Measurements from ENCODE around the gene PSMB5.

PSMB5 gene

DNA sequence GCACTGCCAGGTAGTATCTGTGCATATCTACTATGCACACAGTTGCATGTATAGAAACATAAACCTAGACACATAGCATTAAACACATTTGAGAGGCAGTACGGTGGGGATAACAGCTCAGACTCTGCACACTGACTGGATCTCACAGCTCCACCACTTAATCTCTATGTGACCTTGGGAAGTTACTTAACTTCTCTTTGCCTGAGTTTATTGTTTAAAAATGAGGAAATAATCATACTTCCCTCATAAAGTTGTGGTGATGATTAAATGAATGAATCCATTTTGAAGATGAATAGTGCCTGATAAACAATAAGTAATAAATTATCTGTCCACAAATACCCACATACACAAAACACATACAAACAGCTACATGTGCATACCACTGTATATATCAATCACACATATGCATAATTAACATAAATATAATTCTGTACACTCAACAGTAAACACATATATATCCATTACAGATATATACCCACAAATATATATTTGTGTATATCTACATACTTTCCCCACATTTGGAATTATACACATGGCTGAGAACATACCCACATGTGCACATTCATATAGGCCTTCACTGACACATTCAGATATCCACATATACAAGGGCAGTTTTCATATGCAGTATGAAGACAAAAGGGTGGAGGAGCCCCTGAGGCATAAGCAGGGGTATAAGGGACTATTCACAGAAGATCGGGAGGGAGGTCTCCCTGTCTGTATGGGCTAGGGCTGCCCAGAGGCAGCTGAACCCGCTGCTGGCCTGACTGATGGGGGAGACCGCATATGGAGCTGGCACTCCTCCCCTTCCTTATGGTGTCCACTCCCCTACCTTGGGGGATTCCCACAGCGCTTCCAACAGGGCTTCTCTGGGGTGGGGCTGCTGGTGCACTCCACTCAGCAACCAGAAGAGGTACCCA is 16.7 kb upstream of the PSMB5 start:
- Histone ChIP-seq H3K36me3 (ENCODE audit: insufficient read depth, low read length) (peaks cover 22% of the 10 kb centered on the region), H3K4me3 (ENCODE audit: low read length) (no peak overlapping the region), H3K4me1 (ENCODE audit: insufficient read depth, low read length) (peaks cover 4% of the 10 kb centered on the region), H3K9ac (ENCODE audit: low read depth, low read length) (no peak overlapping the region), H3K27me3 (ENCODE audit: insufficient read depth, low read length) (no peaks in the 10 kb centered on the region), H3K9me3 (ENCODE audit: insufficient read depth, low read depth, low read length) (no peaks in the 10 kb centered on the region), H3K27ac (ENCODE audit: low read depth, low read length) (no peak overlapping the region)
- 84% methylated on average over 5 of the region's 5 CpGs for WGBS

DNA sequence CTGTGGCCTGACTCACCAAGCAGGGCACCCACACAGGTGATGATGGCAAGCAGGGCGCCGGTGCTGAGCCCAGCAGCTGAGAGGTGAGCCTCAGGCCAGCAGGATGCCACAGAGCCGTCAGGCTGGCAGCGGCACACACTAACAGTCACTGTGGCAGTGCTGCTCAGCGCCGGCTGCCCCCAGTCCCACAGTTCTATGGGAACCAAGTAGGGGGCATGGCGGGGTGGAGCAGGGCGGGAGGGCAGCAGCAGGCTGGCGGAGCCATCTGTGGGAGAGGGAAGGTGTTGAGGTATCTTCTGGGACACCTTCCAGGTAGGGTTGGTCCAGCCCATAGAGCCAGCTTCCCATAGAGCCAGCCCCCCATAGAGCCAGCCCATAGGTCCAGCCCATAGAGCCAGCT is 14.3 kb upstream of the PSMB5 start:
- no peaks in the 10 kb centered on the region for H3K9me3 ChIP-seq (ENCODE audit: insufficient read depth, low read depth, low read length)
- WGBS, result 92% methylated on average over 7 of the region's 9 CpGs
- H3K36me3 ChIP-seq (ENCODE audit: insufficient read depth, low read length), result peaks cover 18% of the 10 kb centered on the region
- no peak overlapping the region for H3K9ac ChIP-seq (ENCODE audit: low read depth, low read length)
- no peak overlapping the region for H3K27ac ChIP-seq (ENCODE audit: low read depth, low read length)
- H3K27me3 ChIP-seq (ENCODE audit: insufficient read depth, low read length), result no peaks in the 10 kb centered on the region
- no peaks in the 10 kb centered on the region for H3K4me1 ChIP-seq (ENCODE audit: insufficient read depth, low read length)
- H3K4me3 ChIP-seq (ENCODE audit: low read length), result no peak overlapping the region

GRCh38 chr14:23047751-23048693 is 13.3 kb upstream of the PSMB5 start:
- Histone ChIP-seq H3K36me3 (ENCODE audit: insufficient read depth, low read length) (peaks cover 12% of the 10 kb centered on the region), H3K4me3 (ENCODE audit: low read length) (no peak overlapping the region), H3K4me1 (ENCODE audit: insufficient read depth, low read length) (no peaks in the 10 kb centered on the region), H3K27me3 (ENCODE audit: insufficient read depth, low read length) (no peaks in the 10 kb centered on the region), H3K9me3 (ENCODE audit: insufficient read depth, low read depth, low read length) (no peaks in the 10 kb centered on the region), H3K9ac (ENCODE audit: low read depth, low read length) (no peak overlapping the region), H3K27ac (ENCODE audit: low read depth, low read length) (no peak overlapping the region)
- WGBS, result 96% methylated on average over 85 of the region's 85 CpGs

DNA sequence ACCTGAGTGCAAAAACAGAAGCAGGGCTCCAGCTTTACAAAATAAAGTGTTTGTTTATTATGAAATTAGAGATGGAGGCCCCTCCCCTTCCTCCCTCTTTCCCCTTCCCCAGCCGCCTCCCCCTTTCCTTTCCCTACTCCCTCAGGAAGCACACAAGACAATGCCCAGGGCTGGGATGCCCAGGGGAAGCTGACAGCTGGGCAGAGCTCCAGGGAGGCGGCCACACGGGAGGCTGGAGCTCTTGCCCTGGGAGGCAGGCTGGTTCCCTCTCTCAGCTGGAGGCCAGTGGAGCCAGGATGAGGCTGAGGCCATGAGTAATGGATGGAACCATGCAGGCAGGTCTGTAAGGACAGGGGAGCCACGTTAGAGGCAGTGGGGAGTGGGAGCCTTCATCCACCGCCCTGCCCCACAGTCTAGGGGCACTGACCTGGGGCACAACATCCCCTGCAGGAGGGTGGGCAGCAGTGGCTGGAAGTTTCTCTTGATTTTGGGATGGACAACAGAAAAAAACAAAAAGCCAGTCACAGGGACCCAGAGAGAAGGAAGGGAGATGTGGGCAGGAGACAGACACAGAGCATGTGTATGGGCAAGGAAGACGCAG is 12.4 kb upstream of the PSMB5 start:
- Histone ChIP-seq H3K9ac (ENCODE audit: low read depth, low read length) (no peak overlapping the region), H3K9me3 (ENCODE audit: insufficient read depth, low read depth, low read length) (no peaks in the 10 kb centered on the region), H3K4me3 (ENCODE audit: low read length) (no peak overlapping the region), H3K27me3 (ENCODE audit: insufficient read depth, low read length) (no peaks in the 10 kb centered on the region), H3K27ac (ENCODE audit: low read depth, low read length) (no peak overlapping the region), H3K4me1 (ENCODE audit: insufficient read depth, low read length) (no peaks in the 10 kb centered on the region), H3K36me3 (ENCODE audit: insufficient read depth, low read length) (peaks cover 6% of the 10 kb centered on the region; the same call in 1 of the 2 replicates)
- WGBS, result 84% methylated on average over 6 of the region's 6 CpGs

- Histone ChIP-seq H3K4me1 (ENCODE audit: insufficient read depth, low read length) (no peaks in the 10 kb centered on the region), H3K9ac (ENCODE audit: low read depth, low read length) (no peak overlapping the region), H3K4me3 (ENCODE audit: low read length) (no peak overlapping the region), H3K27me3 (ENCODE audit: insufficient read depth, low read length) (no peaks in the 10 kb centered on the region), H3K36me3 (ENCODE audit: insufficient read depth, low read length) (peaks cover 2% of the 10 kb centered on the region; the same call in 1 of the 2 replicates), H3K27ac (ENCODE audit: low read depth, low read length) (no peak overlapping the region), H3K9me3 (ENCODE audit: insufficient read depth, low read depth, low read length) (no peaks in the 10 kb centered on the region)
- WGBS, result 90% methylated on average over 13 of the region's 13 CpGs
These were observed 11.0 kb upstream of the PSMB5 start for GRCh38 chr14:23045419-23046357.

DNA sequence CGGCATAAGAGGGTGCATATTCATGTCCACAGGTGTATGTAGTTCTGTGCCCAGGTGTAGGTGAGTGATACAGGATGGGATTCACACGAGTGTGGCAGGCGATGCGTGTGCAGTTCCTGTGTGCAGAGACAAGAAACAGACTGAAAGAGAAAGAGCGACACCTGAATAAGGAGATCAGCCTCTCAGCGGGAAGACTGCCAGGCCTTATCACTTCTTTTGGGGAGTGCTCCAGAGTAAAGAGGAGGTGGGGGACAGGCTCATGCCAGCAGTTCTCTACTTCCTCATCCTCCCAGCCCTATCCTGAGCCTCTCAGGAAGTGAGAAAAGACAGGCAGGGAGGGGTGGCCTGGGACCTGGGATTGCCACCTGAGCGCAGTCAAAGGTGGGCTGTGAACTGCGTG is 10.1 kb upstream of the PSMB5 start:
- 92% methylated on average over 8 of the region's 8 CpGs for WGBS
- Histone ChIP-seq H3K27ac (ENCODE audit: low read depth, low read length) (no peak overlapping the region), H3K4me1 (ENCODE audit: insufficient read depth, low read length) (no peaks in the 10 kb centered on the region), H3K9me3 (ENCODE audit: insufficient read depth, low read depth, low read length) (no peaks in the 10 kb centered on the region), H3K27me3 (ENCODE audit: insufficient read depth, low read length) (no peaks in the 10 kb centered on the region), H3K36me3 (ENCODE audit: insufficient read depth, low read length) (no peaks in the 10 kb centered on the region), H3K9ac (ENCODE audit: low read depth, low read length) (no peak overlapping the region), H3K4me3 (ENCODE audit: low read length) (no peak overlapping the region)

DNA sequence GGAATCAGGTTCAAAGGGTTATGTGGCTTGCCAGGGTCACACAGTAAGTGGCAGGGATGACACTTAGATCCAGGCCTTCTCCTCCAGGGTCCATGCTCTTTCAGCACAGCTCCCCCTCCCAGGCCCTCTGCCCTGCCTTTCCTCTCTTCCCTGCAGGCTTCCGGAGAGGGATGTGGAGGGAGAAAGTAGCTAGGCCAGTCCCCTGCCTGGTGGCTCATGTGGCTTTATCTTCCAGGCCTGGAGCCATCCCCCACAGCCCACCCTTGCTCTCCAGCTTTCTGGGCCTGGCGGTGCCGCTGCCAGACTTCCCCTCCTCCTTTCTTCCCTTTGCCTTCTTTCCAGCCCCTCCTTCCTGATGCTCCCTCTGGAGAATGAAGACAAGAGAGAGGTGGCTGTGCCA is 9.1 kb upstream of the PSMB5 start:
- Histone ChIP-seq H3K9me3 (ENCODE audit: insufficient read depth, low read depth, low read length) (no peaks in the 10 kb centered on the region), H3K27me3 (ENCODE audit: insufficient read depth, low read length) (no peaks in the 10 kb centered on the region), H3K36me3 (ENCODE audit: insufficient read depth, low read length) (no peaks in the 10 kb centered on the region), H3K27ac (ENCODE audit: low read depth, low read length) (no peak overlapping the region), H3K9ac (ENCODE audit: low read depth, low read length) (no peak overlapping the region), H3K4me1 (ENCODE audit: insufficient read depth, low read length) (no peaks in the 10 kb centered on the region), H3K4me3 (ENCODE audit: low read length) (no peak overlapping the region)
- WGBS, result 65% methylated on average over 3 of the region's 3 CpGs

GRCh38 chr14:23043145-23043544 is 8.4 kb upstream of the PSMB5 start:
- WGBS, result 93% methylated on average over 6 of the region's 6 CpGs
- Histone ChIP-seq H3K9me3 (ENCODE audit: insufficient read depth, low read depth, low read length) (no peaks in the 10 kb centered on the region), H3K27ac (ENCODE audit: low read depth, low read length) (no peak overlapping the region)

DNA sequence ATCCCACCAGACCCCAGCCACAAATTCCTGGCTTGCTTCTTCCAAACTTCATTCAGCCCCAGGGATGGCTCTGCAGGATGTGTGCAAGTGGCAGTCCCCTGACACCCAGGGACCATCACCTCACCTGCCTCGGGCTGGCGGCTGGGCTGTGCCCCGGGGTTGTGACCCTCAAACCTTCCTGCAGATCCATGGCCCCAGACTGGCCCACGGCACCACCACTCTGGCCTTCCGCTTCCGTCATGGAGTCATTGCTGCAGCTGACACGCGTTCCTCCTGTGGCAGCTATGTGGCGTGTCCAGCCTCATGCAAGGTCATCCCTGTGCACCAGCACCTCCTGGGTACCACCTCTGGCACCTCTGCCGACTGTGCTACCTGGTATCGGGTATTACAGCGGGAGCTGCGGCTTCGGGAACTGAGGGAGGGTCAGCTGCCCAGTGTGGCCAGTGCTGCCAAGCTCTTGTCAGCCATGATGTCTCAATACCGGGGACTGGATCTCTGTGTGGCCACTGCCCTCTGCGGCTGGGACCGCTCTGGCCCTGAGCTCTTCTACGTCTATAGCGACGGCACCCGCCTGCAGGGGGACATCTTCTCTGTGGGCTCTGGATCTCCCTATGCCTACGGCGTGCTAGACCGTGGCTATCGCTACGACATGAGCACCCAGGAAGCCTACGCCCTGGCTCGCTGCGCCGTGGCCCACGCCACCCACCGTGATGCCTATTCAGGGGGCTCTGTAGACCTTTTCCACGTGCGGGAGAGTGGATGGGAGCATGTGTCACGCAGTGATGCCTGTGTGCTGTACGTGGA is 7.7 kb upstream of the PSMB5 start, which contains the start of gene PSMB11:
TSS of gene PSMB11 (plus strand) at position 51 of the 804 bp plus-strand sequence. CDS start at position 65, 14 bp downstream.
- H3K27ac ChIP-seq (ENCODE audit: low read depth, low read length), result no peak within 1 kb of the TSS
- no peak within 1 kb of the TSS for H3K9ac ChIP-seq (ENCODE audit: low read depth, low read length)
- H3K4me3 ChIP-seq (ENCODE audit: low read length), result no peak within 1 kb of the TSS
- H3K4me1 ChIP-seq (ENCODE audit: insufficient read depth, low read length), result no peaks in the 10 kb centered on the region
- H3K9me3 ChIP-seq (ENCODE audit: insufficient read depth, low read depth, low read length), result no peaks in the 10 kb centered on the region
- H3K27me3 ChIP-seq (ENCODE audit: insufficient read depth, low read length), result no peaks in the 10 kb centered on the region
- no peaks in the 10 kb centered on the region for H3K36me3 ChIP-seq (ENCODE audit: insufficient read depth, low read length)
- WGBS, result 94% methylated on average over 36 of the region's 36 CpGs

More at GRCh38 chr14:23043145-23043544, 8.4 kb upstream of the PSMB5 start:
- H3K4me1 ChIP-seq (ENCODE audit: insufficient read depth, low read length), result no peaks in the 10 kb centered on the region
- H3K4me3 ChIP-seq (ENCODE audit: low read length), result no peak overlapping the region
- H3K36me3 ChIP-seq (ENCODE audit: insufficient read depth, low read length), result no peaks in the 10 kb centered on the region
- no peak overlapping the region for H3K9ac ChIP-seq (ENCODE audit: low read depth, low read length)
- no peaks in the 10 kb centered on the region for H3K27me3 ChIP-seq (ENCODE audit: insufficient read depth, low read length)

Measured in HUES64 (cell line).